ENCODE data around the gene MYG1. TPM values are rescaled to one million over a fixed set of nuclear protein-coding genes. Genes with fewer than 3 reads are reported as not detected.

MYG1 gene
- total RNA-seq, 1 experiment from 2014 or later, result 91.8 TPM

DNA sequence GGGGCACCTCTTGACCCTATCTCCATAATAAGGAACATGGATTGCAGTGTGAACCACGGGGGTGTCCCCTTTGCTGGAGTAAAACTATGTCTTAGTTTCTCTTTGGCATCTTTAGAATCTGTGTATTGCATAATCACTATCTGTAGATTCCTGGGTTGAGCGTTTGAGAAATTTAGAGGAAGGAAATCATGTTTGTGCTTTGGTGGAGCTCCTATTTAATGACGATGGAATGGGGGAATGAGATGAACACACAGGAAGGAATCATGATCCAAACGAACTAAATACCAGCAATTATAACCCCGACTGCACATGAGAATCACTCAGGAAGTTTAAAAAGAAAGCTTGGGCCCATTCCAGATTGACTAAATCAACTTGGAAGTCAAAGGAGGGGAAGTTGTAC, 1.3 kb upstream of the MYG1 start:
- Histone ChIP-seq H2BK15ac (ENCODE audit: low read depth, low read length) (no peak overlapping the region), H4K20me1 (ENCODE audit: control insufficient read depth, insufficient read depth, insufficient read length) (no peaks in the 10 kb centered on the region), H3K9ac (ENCODE audit: extremely low read depth, insufficient read length, low read length) (no peak overlapping the region), H3K27ac (ENCODE audit: insufficient read length, low read depth, low read length) (no peak overlapping the region), H3K4me2 (ENCODE audit: insufficient read depth, insufficient read length, low read length) (no peak overlapping the region), H3K4ac (ENCODE audit: low read depth, low read length) (no peak overlapping the region), H2AFZ (ENCODE audit: low read length) (no peak overlapping the region), H3K14ac (ENCODE audit: insufficient read depth, low read length) (no peak overlapping the region), H3K23me2 (ENCODE audit: insufficient read length, low read depth, low read length, poor library complexity, severe bottlenecking) (peaks cover 12% of the 10 kb centered on the region), H2BK12ac (ENCODE audit: insufficient read length, low read depth, low read length) (no peak overlapping the region), H3K23ac (ENCODE audit: insufficient read length, low read depth, low read length) (no peak overlapping the region), H3K18ac (ENCODE audit: insufficient read length, low read depth, low read length) (no peak overlapping the region), H3T11ph (ENCODE audit: low read length) (no peak overlapping the region), H3K27me3 (ENCODE audit: insufficient read depth, low read length) (no peaks in the 10 kb centered on the region), H3K79me1 (ENCODE audit: insufficient read depth, low read depth, low read length, poor library complexity, severe bottlenecking) (peaks cover 3% of the 10 kb centered on the region), H3K79me2 (ENCODE audit: insufficient read depth, low read length) (peaks cover 5% of the 10 kb centered on the region; the same call in 1 of the 2 replicates), H2BK120ac (ENCODE audit: low read depth, low read length, poor library complexity, severe bottlenecking) (no peak overlapping the region), H2BK20ac (ENCODE audit: low read depth, low read length, poor library complexity, severe bottlenecking) (no peak overlapping the region), H3K4me1 (ENCODE audit: insufficient read depth, low read length) (no peaks in the 10 kb centered on the region), H4K8ac (replicated peaks; ENCODE audit: insufficient read length, low read depth, low read length) (no peak overlapping the region), H3K9me3 (ENCODE audit: control insufficient read depth, low read depth, low read length) (no peaks in the 10 kb centered on the region), H3K56ac (ENCODE audit: insufficient read length, low read depth, low read length) (no peak overlapping the region), H4K91ac (ENCODE audit: insufficient read length, low read depth, low read length) (no peak overlapping the region), H2AK5ac (ENCODE audit: insufficient read length, low read length) (no peak overlapping the region), H2BK5ac (ENCODE audit: insufficient read length, low read length) (no peak overlapping the region), H4K5ac (ENCODE audit: insufficient read length, low read depth, low read length) (no peak overlapping the region)
- no peaks in the 10 kb centered on the region; a peak in 1 of 5 replicates for H3K9me3 Mint-ChIP-seq
- no peak overlapping the region; a peak in 1 of 5 replicates for H3K4me3 Mint-ChIP-seq
- TF ChIP-seq, protein P1, sequence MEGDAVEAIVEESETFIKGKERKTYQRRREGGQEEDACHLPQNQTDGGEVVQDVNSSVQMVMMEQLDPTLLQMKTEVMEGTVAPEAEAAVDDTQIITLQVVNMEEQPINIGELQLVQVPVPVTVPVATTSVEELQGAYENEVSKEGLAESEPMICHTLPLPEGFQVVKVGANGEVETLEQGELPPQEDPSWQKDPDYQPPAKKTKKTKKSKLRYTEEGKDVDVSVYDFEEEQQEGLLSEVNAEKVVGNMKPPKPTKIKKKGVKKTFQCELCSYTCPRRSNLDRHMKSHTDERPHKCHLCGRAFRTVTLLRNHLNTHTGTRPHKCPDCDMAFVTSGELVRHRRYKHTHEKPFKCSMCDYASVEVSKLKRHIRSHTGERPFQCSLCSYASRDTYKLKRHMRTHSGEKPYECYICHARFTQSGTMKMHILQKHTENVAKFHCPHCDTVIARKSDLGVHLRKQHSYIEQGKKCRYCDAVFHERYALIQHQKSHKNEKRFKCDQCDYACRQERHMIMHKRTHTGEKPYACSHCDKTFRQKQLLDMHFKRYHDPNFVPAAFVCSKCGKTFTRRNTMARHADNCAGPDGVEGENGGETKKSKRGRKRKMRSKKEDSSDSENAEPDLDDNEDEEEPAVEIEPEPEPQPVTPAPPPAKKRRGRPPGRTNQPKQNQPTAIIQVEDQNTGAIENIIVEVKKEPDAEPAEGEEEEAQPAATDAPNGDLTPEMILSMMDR (conservative IDR thresholded peaks at IDR 0.05), result no peak
- WGBS (ENCODE audit: extremely low coverage, insufficient read length, low lambda C conversion rate), result no CpG with 5 or more reads among the region's 5 CpGs
- peaks cover 1% of the 10 kb centered on the region; the same call in 1 of the 2 replicates for H3K27me3 Mint-ChIP-seq (ENCODE audit: low read depth)
- no peak overlapping the region for H3K27ac Mint-ChIP-seq
- peaks cover 17 to 25% of the 10 kb centered on the region in 2 experiments for H3K4me1 Mint-ChIP-seq
- DNase-seq, result no peak
- H3K36me3 Mint-ChIP-seq (ENCODE audit: insufficient read depth in 1 of 3, low read depth in 3 of 3), result peaks cover 21 to 64% (median 57%) of the 10 kb centered on the region in 3 experiments; a peak in 6 of 7 replicates

Data from H9 (cell line).